ENCODE measurements around the gene GPX4.
A peak's percentile ranks its signal among the peaks of the same experiment; 100 is the strongest.

The GPX4 gene

DNA sequence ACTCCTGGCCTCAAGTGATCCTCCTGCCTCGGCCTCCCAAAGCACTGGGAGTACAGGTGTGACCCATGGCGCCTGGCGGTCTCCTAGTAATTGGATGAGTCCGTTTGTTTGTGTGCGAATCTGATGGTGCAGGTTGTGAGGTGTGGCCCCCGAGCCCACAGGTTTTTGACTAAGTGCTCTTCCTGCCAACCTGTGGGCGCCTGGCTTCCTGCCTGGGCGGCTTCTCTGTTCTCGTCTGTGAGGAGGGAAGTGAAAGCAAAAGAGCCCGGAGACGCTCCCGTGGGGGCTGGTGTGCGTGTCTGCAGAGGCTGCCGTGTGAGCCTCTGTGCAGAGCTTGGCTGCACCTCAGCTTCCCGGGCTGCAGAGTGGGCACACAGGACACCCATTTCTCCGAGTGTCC, 26.8 kb upstream of the GPX4 start:
- TF ChIP-seq, protein P1, sequence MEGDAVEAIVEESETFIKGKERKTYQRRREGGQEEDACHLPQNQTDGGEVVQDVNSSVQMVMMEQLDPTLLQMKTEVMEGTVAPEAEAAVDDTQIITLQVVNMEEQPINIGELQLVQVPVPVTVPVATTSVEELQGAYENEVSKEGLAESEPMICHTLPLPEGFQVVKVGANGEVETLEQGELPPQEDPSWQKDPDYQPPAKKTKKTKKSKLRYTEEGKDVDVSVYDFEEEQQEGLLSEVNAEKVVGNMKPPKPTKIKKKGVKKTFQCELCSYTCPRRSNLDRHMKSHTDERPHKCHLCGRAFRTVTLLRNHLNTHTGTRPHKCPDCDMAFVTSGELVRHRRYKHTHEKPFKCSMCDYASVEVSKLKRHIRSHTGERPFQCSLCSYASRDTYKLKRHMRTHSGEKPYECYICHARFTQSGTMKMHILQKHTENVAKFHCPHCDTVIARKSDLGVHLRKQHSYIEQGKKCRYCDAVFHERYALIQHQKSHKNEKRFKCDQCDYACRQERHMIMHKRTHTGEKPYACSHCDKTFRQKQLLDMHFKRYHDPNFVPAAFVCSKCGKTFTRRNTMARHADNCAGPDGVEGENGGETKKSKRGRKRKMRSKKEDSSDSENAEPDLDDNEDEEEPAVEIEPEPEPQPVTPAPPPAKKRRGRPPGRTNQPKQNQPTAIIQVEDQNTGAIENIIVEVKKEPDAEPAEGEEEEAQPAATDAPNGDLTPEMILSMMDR (IDR thresholded peaks at IDR 0.05; ENCODE audit: low read depth, low read length, missing control alignments) = no peak
- in situ Hi-C loops (cut with HindIII; ENCODE audit: low pct_ligation_motif_present, low sequenced_read_pairs) = no loop called here
- Histone ChIP-seq H3K27me3 (replicated peaks) (no peaks in the 10 kb centered on the region), H3K27ac (no peak overlapping the region), H3K36me3 (replicated peaks) (no peaks in the 10 kb centered on the region), H3K4me3 (ENCODE audit: low read depth, low read length) (no peak overlapping the region)
- no peak for DNase-seq

DNA sequence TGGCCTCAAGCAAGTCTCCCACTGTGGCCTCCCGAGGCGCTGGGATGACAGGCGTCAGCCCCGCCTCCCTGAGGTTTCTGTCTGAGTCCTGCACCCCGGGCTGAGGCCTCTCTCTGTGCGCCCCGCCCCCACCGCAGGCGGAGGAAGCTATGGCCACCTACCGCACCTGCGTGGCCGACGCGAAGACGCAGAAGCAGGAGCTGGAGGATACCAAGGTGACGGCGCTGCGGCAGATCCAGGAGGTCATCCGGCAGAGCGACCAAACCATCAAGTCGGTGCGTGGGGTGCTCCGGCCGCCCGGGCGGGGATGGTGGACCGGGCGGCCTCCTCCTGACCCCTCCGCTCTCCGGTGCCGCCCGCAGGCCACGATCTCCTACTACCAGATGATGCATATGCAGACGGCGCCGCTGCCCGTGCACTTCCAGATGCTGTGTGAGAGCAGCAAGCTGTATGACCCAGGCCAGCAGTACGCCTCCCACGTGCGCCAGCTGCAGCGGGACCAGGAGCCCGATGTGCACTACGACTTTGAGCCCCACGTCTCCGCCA, 24.2 kb upstream of the GPX4 start:
- Histone ChIP-seq H3K36me3 (replicated peaks) (no peaks in the 10 kb centered on the region), H3K27ac (no peak overlapping the region), H3K4me3 (ENCODE audit: low read depth, low read length) (no peak overlapping the region), H3K27me3 (replicated peaks) (no peaks in the 10 kb centered on the region)
- in situ Hi-C loops (cut with HindIII; ENCODE audit: low pct_ligation_motif_present, low sequenced_read_pairs) = no loop called here
- DNase-seq = no peak
- TF ChIP-seq, protein P1 (IDR thresholded peaks at IDR 0.05; ENCODE audit: low read depth, low read length, missing control alignments) = no peak

DNA sequence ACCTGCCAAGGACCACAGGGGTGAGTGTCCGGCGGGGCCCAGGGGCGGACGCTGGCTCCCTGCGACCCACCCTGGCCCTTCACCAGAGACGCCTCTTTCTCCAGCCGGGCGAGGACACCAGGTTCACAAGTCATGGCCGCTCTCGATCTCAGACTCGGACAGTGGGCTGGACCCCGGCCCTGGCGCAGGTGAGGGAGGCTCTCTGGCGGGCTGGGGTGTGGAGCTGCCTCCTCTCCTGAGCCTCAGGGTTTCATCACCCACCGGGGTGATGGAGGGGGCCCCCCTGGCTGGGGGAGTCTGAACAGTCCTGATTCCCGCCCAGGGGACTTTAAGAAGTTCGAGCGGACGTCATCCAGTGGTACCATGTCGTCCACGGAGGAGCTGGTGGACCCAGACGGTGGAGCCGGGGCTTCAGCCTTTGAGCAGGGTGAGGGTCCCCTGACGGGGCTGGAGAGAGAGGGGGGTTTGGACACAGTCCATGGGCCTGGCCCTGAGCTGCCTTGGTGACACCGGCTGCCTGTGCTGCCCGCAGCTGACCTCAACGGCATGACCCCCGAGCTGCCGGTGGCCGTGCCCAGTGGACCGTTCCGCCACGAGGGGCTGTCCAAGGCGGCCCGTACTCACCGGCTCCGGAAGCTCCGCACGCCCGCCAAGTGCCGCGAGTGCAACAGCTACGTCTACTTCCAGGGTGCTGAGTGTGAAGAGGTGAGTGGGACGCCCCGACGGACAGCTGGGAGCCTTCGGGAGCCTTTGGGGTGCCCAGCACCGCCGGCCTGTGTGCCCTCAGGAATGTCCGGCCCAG, 23.2 kb upstream of the GPX4 start:
- no peak for DNase-seq
- Histone ChIP-seq H3K27me3 (replicated peaks) (no peaks in the 10 kb centered on the region), H3K36me3 (replicated peaks) (no peaks in the 10 kb centered on the region), H3K27ac (no peak overlapping the region), H3K4me3 (ENCODE audit: low read depth, low read length) (no peak overlapping the region)
- in situ Hi-C loops (cut with HindIII; ENCODE audit: low pct_ligation_motif_present, low sequenced_read_pairs) = no loop called here
- TF ChIP-seq, protein P1 (IDR thresholded peaks at IDR 0.05; ENCODE audit: low read depth, low read length, missing control alignments) = no peak

DNA sequence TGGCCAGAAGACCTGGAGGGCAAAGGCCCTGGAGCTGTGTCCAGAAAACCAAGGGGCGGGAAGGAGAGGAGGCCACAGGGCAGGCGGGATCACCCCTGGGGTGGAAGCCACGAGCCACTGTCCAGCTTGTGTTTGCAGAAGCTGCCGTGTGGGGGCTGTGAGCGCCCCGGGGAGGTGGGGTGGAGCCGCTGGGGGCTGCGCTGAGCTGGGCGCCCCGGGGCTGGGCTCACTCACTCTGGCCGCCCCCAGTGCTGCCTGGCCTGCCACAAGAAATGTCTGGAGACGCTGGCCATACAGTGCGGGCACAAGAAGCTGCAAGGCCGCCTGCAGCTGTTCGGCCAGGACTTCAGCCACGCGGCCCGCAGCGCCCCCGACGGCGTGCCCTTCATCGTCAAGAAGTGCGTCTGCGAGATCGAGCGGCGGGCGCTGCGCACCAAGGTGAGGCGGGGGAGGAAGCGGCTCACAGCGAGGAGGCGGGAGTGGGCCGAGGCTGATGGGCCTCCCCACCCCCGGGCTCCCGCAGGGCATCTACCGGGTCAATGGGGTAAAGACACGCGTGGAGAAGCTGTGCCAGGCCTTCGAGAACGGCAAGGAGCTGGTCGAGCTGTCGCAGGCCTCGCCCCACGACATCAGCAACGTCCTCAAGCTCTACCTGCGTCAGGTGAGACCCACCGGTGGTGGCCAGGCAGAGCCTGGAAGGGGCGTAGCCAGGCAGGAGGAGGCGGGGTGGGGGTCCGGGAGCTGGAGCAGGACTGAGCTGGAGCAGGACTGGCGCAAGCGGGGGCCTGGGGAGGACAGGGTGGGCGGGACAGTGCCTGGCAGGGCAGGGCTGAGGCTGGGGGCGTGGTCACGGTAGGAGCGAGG, 22.3 kb upstream of the GPX4 start:
- H3K4me3 ChIP-seq (ENCODE audit: low read depth, low read length) = no peak overlapping the region
- TF ChIP-seq, protein P1 (IDR thresholded peaks at IDR 0.05; ENCODE audit: low read depth, low read length, missing control alignments) = no peak
- in situ Hi-C loops (cut with HindIII; ENCODE audit: low pct_ligation_motif_present, low sequenced_read_pairs) = no loop called here
- DNase-seq = no peak
- H3K27me3 ChIP-seq (replicated peaks) = no peaks in the 10 kb centered on the region
- H3K27ac ChIP-seq = no peak overlapping the region
- H3K36me3 ChIP-seq (replicated peaks) = no peaks in the 10 kb centered on the region

DNA sequence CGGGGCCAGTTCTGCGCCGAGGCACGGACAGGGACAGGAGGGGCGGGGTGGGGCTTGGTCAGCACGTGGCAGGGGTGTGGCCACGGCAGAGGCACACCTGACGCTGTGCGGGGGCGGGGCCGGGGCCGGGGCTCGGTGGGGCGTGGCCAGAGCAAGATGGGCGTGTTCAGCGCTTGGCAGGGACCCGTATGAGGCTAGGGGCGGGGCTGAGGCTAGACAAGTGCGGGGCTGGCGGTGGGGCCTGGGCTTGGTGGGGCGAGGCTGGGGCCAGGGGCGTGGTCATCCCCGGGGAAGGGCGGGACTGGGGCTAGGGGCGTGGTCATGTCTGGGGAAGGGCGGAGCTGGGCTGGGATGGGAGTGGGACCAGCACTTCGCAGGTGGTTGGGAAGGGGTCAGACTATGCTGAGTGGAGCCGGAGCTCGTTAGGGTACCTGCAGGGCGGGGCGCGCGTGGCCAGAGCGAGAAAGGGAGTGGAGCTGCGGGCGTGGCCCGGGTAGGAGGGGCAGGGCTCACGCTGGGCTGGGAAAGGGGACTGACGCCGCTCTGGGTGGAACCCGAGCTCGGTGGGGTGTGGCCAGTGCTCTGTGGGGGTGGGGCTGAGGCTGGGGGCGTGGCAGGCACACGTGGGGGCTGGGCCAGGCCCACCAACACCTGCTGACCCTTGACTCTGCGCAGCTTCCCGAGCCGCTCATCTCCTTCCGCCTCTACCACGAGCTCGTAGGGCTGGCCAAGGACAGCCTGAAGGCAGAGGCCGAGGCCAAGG, 21.4 kb upstream of the GPX4 start:
- Histone ChIP-seq H3K27ac (no peak overlapping the region), H3K27me3 (replicated peaks) (no peaks in the 10 kb centered on the region), H3K4me3 (ENCODE audit: low read depth, low read length) (peak overlapping the region; percentile 27), H3K36me3 (replicated peaks) (no peaks in the 10 kb centered on the region)
- TF ChIP-seq, protein P1 (IDR thresholded peaks at IDR 0.05; ENCODE audit: low read depth, low read length, missing control alignments) = no peak
- no peak for DNase-seq
- in situ Hi-C loops (cut with HindIII; ENCODE audit: low pct_ligation_motif_present, low sequenced_read_pairs) = no loop called here

All from brain microvascular endothelial cell (primary cell).